ENCODE data around the gene CLSTN2.

- TF ChIP-seq SIN3A (IDR thresholded peaks at IDR 0.05; ENCODE audit: borderline replicate concordance, insufficient read depth, low read length) (no peak), POLR2AphosphoS5 (IDR thresholded peaks at IDR 0.05; ENCODE audit: low read depth, low read length) (no peak), FOXP2 (optimal IDR thresholded peaks at IDR 0.05; ENCODE audit: borderline replicate concordance, extremely low read depth, extremely low read length, insufficient read depth) (no peak)
Observed at GRCh38 chr3:140438736-140439470, 503.9 kb downstream of the CLSTN2 start.
